BJ (cell line): ENCODE results near the gene HK3. TPM values are rescaled to one million over a fixed set of nuclear protein-coding genes. Genes with fewer than 3 reads are reported as not detected.

Experiments
- CTCF ChIA-PET: fragments of 350-600 bp; formaldehyde crosslinking; extraction: SDS; loops from one replicate; lab custom pipeline; 2021; ENCODE audit warnings: antibody characterized with exemption, inconsistent platforms; lab: Yijun Ruan, JAX
- POLR2A ChIA-PET: fragments of 300-600 bp; sonication (Branson Sonifier 250); formaldehyde crosslinking; extraction: SDS; loops from one replicate; lab custom pipeline; 2021; ENCODE audit warnings: antibody characterized with exemption; lab: Charles Lee
- DNase-seq: peaks from one replicate; pipeline ENCODE4 v3.0.0-alpha.2; 2011; ENCODE audit warnings: low read depth
- H3K27me3 ChIP-seq: 2 replicates; pipeline ENCODE4 v1.6.0; 2011; ENCODE audit warnings: low read length; ENCODE audit not compliant: control insufficient read depth, insufficient read depth
- H3K36me3 ChIP-seq: 2 replicates; pipeline ENCODE4 v1.5.1; 2011; ENCODE audit warnings: low read length; ENCODE audit not compliant: control insufficient read depth, insufficient read depth
- H3K4me3 ChIP-seq: 2 replicates; pipeline ENCODE4 v1.5.1; 2011; ENCODE audit warnings: low read depth, mild to moderate bottlenecking, control low read depth, low read length
- polyA plus RNA-seq: library from polyadenylated mRNA; depleted of rRNA; stranded (reverse); fragments of >200 nt; gene quantifications from 2 replicates; pipeline ENCODE4 v1.2.3, GENCODE V29; 2011
- TF ChIP-seq, protein P1 (sequence below): IDR thresholded peaks from 2 replicates; pipeline ENCODE4 v1.5.1; 2011; ENCODE audit warnings: low read depth, mild to moderate bottlenecking, control low read depth, inconsistent platforms, low read length, moderate library complexity; ENCODE audit not compliant: insufficient read depth

The HK3 gene
- polyA plus RNA-seq, 1 experiment: not detected

DNA sequence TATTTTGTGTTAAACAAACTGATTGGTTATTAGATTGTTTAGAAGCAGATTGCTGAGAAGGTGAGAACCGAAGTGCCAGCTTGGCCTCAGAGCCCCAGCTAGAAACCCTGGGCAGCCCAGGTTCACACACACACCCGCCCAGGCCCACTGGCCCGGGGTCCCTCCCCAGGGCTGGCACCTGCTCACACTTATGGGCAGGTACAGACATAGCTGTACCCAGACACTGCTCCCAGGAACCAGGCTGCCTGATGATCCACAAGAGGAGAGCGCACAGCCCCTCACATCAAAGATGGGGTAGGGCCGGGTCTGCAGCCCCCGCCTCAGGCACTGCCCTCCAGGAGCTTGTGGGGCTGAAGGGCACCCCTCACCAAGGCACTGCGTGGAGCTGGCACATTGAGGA, 33.2 kb downstream of the HK3 start:
- POLR2A ChIA-PET: no interaction called here
- H3K4me3 ChIP-seq: no peak overlapping the region
- CTCF ChIA-PET: interaction anchor here (1.6 kb wide), 1 partner anchor 205 kb away, joined by 3 read pairs; no protein-coding TSS in a partner anchor
- TF ChIP-seq, protein P1, sequence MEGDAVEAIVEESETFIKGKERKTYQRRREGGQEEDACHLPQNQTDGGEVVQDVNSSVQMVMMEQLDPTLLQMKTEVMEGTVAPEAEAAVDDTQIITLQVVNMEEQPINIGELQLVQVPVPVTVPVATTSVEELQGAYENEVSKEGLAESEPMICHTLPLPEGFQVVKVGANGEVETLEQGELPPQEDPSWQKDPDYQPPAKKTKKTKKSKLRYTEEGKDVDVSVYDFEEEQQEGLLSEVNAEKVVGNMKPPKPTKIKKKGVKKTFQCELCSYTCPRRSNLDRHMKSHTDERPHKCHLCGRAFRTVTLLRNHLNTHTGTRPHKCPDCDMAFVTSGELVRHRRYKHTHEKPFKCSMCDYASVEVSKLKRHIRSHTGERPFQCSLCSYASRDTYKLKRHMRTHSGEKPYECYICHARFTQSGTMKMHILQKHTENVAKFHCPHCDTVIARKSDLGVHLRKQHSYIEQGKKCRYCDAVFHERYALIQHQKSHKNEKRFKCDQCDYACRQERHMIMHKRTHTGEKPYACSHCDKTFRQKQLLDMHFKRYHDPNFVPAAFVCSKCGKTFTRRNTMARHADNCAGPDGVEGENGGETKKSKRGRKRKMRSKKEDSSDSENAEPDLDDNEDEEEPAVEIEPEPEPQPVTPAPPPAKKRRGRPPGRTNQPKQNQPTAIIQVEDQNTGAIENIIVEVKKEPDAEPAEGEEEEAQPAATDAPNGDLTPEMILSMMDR: no peak
- H3K27me3 ChIP-seq: peaks cover 30% of the 10 kb centered on the region
- DNase-seq: no peak
- no peaks in the 10 kb centered on the region for H3K36me3 ChIP-seq

DNA sequence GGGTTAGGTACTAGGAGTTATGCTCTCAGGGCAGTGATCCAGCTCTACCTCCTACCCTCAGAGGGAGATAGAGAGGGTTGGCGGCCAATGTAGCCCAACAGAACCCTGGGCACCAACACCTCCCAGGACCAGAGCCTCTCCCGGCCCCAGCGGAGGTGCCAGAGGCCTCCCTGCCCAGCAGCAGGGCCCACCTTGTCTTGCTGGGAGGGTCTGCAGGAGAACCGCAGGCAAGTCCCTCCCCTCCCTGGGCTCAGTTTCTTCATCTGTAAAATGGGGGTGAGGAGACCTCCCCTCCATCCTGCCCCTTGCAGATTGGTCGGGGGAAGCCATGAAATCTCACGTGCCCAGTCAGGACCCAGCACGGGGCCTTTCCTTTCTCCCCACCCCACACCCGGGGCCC, 34.4 kb downstream of the HK3 start:
- POLR2A ChIA-PET: no interaction called here
- no peak overlapping the region for H3K4me3 ChIP-seq
- TF ChIP-seq, protein P1: no peak
- H3K27me3 ChIP-seq: peaks cover 30% of the 10 kb centered on the region
- no peaks in the 10 kb centered on the region for H3K36me3 ChIP-seq
- CTCF ChIA-PET: interaction anchor here (1.2 kb wide), 1 partner anchor 18 kb away, joined by 3 read pairs; no protein-coding TSS in a partner anchor
- no peak for DNase-seq

DNA sequence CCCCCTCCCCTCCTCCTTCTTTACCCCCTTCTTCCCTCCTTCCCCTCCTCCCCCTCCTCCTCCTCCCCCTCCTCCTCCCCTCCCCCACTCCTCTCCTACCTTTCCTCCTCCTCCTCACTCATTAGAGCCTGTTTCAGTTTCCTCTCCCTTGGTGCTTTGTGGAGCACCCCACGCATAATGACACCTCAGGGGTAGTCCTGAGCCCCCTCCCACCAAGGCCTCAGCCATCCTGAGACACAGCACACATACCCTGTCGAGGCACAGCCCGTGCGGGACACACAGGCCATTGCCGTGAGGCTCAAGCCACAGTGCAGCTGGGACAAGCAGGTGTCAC, 35.4 kb downstream of the HK3 start:
- no peaks in the 10 kb centered on the region for H3K36me3 ChIP-seq
- ChIA-PET CTCF (interaction anchor here (1.2 kb wide), 1 partner anchor 19 kb away, joined by 3 read pairs; no protein-coding TSS in a partner anchor), POLR2A (no interaction called here)
- H3K4me3 ChIP-seq: no peak overlapping the region
- H3K27me3 ChIP-seq: peaks cover 30% of the 10 kb centered on the region
- DNase-seq: no peak
- TF ChIP-seq, protein P1: no peak

DNA sequence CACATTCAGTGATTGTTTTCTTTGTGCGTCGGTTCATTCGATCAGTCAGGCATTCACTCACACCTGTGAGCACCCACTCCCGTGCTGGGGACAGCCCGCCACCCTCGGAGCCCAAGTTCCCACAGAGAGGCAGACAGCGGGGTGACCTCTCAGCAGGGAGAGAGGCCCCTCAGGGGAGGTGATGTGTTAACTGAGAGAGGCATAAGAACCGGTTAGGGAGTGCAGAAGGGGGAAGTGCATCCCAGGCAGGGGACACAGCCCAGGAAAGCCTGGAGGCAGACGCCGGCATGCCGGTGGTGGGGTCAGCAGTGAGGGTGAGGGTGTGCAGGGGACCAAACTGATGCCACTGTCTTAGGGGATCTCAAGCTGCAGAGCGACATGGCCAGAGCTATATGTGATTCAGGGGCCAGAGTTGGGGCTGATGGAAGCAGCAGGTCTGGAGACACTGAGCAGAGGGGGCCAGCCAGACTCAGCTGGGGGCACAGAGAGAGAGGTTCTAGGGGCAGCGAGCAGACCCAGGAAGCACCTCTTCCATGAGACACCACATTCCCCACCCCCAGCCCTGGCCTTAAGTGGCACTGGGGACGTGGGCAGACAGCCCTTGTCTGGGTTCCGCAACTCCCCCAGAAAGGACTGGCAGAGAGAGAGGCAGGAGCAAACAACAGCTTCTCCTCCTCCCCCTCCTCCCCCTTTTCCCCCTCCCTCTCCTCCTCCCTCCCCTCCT, 35.9 kb downstream of the HK3 start:
- ChIA-PET POLR2A (no interaction called here), CTCF (interaction anchor here (1.2 kb wide), 1 partner anchor 19 kb away, joined by 3 read pairs; no protein-coding TSS in a partner anchor)
- TF ChIP-seq, protein P1: no peak
- no peak overlapping the region for H3K4me3 ChIP-seq
- no peaks in the 10 kb centered on the region for H3K36me3 ChIP-seq
- DNase-seq: no peak
- peaks cover 30% of the 10 kb centered on the region for H3K27me3 ChIP-seq

DNA sequence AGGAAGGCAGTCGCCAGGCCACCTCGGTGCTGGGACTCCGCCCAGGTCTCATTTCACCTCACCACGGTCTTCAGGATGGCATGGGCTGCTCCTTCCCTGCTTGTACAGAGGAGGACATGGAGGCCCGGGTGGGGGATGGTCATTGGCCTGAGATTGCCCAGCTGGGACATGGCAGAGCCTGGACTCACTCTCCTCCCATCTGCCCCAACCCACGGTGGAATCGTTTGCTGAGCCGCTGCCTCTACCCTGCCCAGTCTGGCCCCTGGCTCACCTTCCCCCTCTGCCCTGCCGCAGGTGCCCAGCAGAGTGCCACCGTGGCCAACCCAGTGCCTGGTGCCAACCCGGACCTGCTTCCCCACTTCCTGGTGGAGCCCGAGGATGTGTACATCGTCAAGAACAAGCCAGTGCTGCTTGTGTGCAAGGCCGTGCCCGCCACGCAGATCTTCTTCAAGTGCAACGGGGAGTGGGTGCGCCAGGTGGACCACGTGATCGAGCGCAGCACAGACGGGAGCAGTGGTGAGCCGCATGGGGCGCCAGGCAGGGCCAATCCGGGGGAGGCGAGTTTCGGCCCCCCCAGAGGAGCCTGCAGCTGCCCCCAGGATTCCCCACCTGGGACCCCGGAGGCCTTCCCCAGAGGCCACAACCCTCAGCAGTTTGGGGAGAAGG, 36.7 kb downstream of the HK3 start:
- H3K27me3 ChIP-seq: peaks cover 30% of the 10 kb centered on the region
- no peaks in the 10 kb centered on the region for H3K36me3 ChIP-seq
- no peak for DNase-seq
- no peak overlapping the region for H3K4me3 ChIP-seq
- CTCF ChIA-PET: no interaction called here
- POLR2A ChIA-PET: no interaction called here
- TF ChIP-seq, protein P1: no peak
